ENCODE measurements around the gene IL6. TPM values are rescaled to one million over a fixed set of nuclear protein-coding genes. Genes with fewer than 3 reads are reported as not detected.
"Not testable (repeated sequence)": the region's sequence is repeated elsewhere in the genome, so short reads cannot be mapped to it uniquely, and the experiment has no call there.

Gene IL6
- total and polyA plus RNA-seq, 2 donors from 2014 or later: 0.58 to 1.6 TPM

- DNase-seq: no peak
- no peaks in the 10 kb centered on the region for H3K9me3 ChIP-seq (ENCODE audit: control insufficient read depth in 2 of 3, insufficient read depth in 1 of 3, low read length in 3 of 3)
- H3K4me1 ChIP-seq (ENCODE audit: control insufficient read depth in 2 of 3, insufficient read depth in 2 of 3, low read depth in 1 of 3, low read length in 3 of 3): no peaks in the 10 kb centered on the region
- no peaks in the 10 kb centered on the region for H3K27me3 ChIP-seq (ENCODE audit: control insufficient read depth, insufficient read depth, low read length)
- no peak for FAIRE-seq
- intact Hi-C loops (cut with DNase I): no loop called here
- H3K4me3 ChIP-seq (ENCODE audit: low read length in 3 of 3): no peak overlapping the region
- TF ChIP-seq, protein P1, sequence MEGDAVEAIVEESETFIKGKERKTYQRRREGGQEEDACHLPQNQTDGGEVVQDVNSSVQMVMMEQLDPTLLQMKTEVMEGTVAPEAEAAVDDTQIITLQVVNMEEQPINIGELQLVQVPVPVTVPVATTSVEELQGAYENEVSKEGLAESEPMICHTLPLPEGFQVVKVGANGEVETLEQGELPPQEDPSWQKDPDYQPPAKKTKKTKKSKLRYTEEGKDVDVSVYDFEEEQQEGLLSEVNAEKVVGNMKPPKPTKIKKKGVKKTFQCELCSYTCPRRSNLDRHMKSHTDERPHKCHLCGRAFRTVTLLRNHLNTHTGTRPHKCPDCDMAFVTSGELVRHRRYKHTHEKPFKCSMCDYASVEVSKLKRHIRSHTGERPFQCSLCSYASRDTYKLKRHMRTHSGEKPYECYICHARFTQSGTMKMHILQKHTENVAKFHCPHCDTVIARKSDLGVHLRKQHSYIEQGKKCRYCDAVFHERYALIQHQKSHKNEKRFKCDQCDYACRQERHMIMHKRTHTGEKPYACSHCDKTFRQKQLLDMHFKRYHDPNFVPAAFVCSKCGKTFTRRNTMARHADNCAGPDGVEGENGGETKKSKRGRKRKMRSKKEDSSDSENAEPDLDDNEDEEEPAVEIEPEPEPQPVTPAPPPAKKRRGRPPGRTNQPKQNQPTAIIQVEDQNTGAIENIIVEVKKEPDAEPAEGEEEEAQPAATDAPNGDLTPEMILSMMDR (IDR thresholded peaks at IDR 0.05; ENCODE audit: borderline replicate concordance, extremely low read depth, insufficient read depth): no peak
- no peak overlapping the region for H3K9ac ChIP-seq (ENCODE audit: low read length in 3 of 3)
- no peaks in the 10 kb centered on the region for H3K36me3 ChIP-seq (ENCODE audit: control insufficient read depth in 2 of 3, insufficient read depth in 3 of 3, low read length in 3 of 3)
- no peak overlapping the region for H3K27ac ChIP-seq (ENCODE audit: low read depth in 2 of 2, low read length in 2 of 2)
Observed at GRCh38 chr7:22686620-22687019, 40.4 kb upstream of the IL6 start.

DNA sequence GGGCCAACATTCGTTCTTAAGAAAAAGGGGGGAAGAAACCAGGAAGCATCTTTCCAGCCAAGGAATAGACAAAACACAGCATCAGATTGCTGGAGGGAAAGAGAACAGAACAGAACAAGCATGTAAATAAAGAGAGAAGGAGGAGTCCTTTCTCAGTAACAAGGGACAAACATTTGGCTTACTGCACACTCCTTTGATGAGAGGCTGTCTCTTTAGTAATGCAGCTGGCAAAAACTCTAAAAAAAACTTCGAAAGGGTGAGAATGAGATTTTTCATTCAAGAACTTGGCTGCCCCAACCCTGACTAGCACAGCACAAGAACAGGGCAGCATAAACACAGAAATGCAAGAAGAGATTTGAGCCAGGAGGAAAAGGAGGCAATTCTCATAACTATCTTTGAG is 38.9 kb upstream of the IL6 start:
- no peaks in the 10 kb centered on the region for H3K36me3 ChIP-seq (ENCODE audit: control insufficient read depth in 2 of 3, insufficient read depth in 3 of 3, low read length in 3 of 3)
- H3K9me3 ChIP-seq (ENCODE audit: control insufficient read depth in 2 of 3, insufficient read depth in 1 of 3, low read length in 3 of 3): no peaks in the 10 kb centered on the region
- TF ChIP-seq, protein P1 (IDR thresholded peaks at IDR 0.05; ENCODE audit: borderline replicate concordance, extremely low read depth, insufficient read depth): no peak
- no peak overlapping the region for H3K4me3 ChIP-seq (ENCODE audit: low read length in 3 of 3)
- no peak for FAIRE-seq
- intact Hi-C loops (cut with DNase I): no loop called here
- no peaks in the 10 kb centered on the region for H3K27me3 ChIP-seq (ENCODE audit: control insufficient read depth, insufficient read depth, low read length)
- no peaks in the 10 kb centered on the region for H3K4me1 ChIP-seq (ENCODE audit: control insufficient read depth in 2 of 3, insufficient read depth in 2 of 3, low read depth in 1 of 3, low read length in 3 of 3)
- DNase-seq: no peak
- H3K9ac ChIP-seq (ENCODE audit: low read length in 3 of 3): no peak overlapping the region
- H3K27ac ChIP-seq (ENCODE audit: low read depth in 2 of 2, low read length in 2 of 2): no peak overlapping the region

DNA sequence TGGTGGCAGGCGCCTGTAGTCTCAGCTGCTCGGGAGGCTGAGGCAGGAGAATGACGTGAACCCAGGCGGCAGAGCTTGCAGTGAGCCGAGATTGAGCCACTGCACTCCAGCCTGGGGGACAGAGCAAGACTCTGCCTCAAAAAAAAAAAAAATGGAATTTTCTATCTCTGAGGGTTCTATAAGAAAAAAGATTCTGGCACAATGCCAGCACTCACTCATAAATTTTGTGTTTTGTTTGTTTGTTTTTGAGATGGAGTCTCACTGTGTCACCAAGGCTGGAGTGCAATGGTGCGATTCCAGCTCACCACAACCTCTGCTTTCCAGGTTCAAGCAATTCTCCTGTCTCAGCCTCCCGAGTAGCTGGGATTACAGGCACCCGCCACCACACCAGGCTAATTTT is 38.1 kb upstream of the IL6 start:
- H3K4me1 ChIP-seq (ENCODE audit: control insufficient read depth in 2 of 3, insufficient read depth in 2 of 3, low read depth in 1 of 3, low read length in 3 of 3); H3K27me3 ChIP-seq (ENCODE audit: control insufficient read depth, insufficient read depth, low read length); H3K4me3 ChIP-seq (ENCODE audit: low read length in 3 of 3); intact Hi-C loops (cut with DNase I); FAIRE-seq; H3K36me3 ChIP-seq (ENCODE audit: control insufficient read depth in 2 of 3, insufficient read depth in 3 of 3, low read length in 3 of 3); H3K27ac ChIP-seq (ENCODE audit: low read depth in 2 of 2, low read length in 2 of 2); H3K9ac ChIP-seq (ENCODE audit: low read length in 3 of 3); H3K9me3 ChIP-seq (ENCODE audit: control insufficient read depth in 2 of 3, insufficient read depth in 1 of 3, low read length in 3 of 3); DNase-seq: not testable (repeated sequence)

GRCh38 chr7:22694597-22695207 is 32.3 kb upstream of the IL6 start:
- H3K9ac ChIP-seq (ENCODE audit: low read length in 3 of 3): no peak overlapping the region
- DNase-seq (no peak), FAIRE-seq (no peak)
- no peak overlapping the region for H3K4me3 ChIP-seq (ENCODE audit: low read length in 3 of 3)
- H3K27me3 ChIP-seq (ENCODE audit: control insufficient read depth, insufficient read depth, low read length): no peaks in the 10 kb centered on the region
- no peak overlapping the region for H3K27ac ChIP-seq (ENCODE audit: low read depth in 2 of 2, low read length in 2 of 2)
- no peaks in the 10 kb centered on the region for H3K9me3 ChIP-seq (ENCODE audit: control insufficient read depth in 2 of 3, insufficient read depth in 1 of 3, low read length in 3 of 3)
- no peaks in the 10 kb centered on the region for H3K36me3 ChIP-seq (ENCODE audit: control insufficient read depth in 2 of 3, insufficient read depth in 3 of 3, low read length in 3 of 3)
- no peaks in the 10 kb centered on the region for H3K4me1 ChIP-seq (ENCODE audit: control insufficient read depth in 2 of 3, insufficient read depth in 2 of 3, low read depth in 1 of 3, low read length in 3 of 3)
- TF ChIP-seq, protein P1 (IDR thresholded peaks at IDR 0.05; ENCODE audit: borderline replicate concordance, extremely low read depth, insufficient read depth): no peak
- intact Hi-C loops (cut with DNase I): no loop called here

All from kidney (tissue), 14 donors.